NT2/D1 (cell line): ENCODE measurements around the gene SLCO3A1.

Source experiments
- YY1 ChIP-seq: IDR thresholded peaks from 2 replicates; pipeline ENCODE4 v1.6.1; 2011; ENCODE audit not compliant: insufficient read length, insufficient read depth
- ZNF274 ChIP-seq: IDR thresholded peaks from 2 replicates; pipeline ENCODE4 v1.6.1; 2011; ENCODE audit warnings: mild to moderate bottlenecking, low read depth, low read length

DNA sequence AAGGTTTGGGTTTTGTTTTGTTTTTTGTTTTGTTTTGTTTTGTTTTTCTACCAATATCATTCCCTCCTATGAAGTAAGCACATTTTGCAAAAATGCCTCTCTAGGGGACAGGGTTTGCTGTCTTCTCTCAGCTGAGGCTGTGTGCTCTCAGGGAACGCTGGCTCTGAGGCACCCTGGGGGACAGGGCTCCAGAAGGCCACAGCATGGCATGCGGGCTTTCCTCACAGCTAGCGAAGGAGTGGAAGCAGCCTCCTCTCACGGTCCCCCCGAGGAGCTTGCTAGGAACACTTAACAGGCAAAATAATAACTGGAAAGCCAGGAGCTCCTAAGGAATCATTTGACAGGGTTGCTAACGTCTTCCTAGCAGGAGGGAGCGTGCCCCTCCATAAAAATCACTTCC, 312.5 kb downstream of the SLCO3A1 start:
- TF ChIP-seq YY1 (no peak), ZNF274 (no peak)
